Measurements from ENCODE around the gene EMC10.
A peak's percentile ranks its signal among the peaks of the same experiment; 100 is the strongest.

EMC10 gene

GRCh38 chr19:50476224-50476906 is at the start of gene EMC10, which contains the start of gene GARIN5A:
Gene EMC10, plus strand, starts transcription at chr19:50476507. Its CDS starts 38 bp downstream, at chr19:50476545.
Gene GARIN5A, minus strand, starts transcription at chr19:50476848. Its CDS starts 460 bp downstream, at chr19:50476388.
- H3K27me3 ChIP-seq (ENCODE audit: low read depth, low read length), result no peaks in the 10 kb centered on the region
- H3K27ac ChIP-seq (ENCODE audit: low read length), result peak within 1 kb of the TSS; percentile 60
- no peaks in the 10 kb centered on the region for H3K9me3 ChIP-seq (ENCODE audit: control insufficient read depth in 1 of 2, low read length in 2 of 2)
- peaks cover 4 to 13% of the 10 kb centered on the region in 2 donors for H3K4me1 ChIP-seq (ENCODE audit: control insufficient read depth in 1 of 2, insufficient read depth in 2 of 2, low read length in 2 of 2)
- peaks cover 0 to 25% of the 10 kb centered on the region in 2 donors for H3K36me3 ChIP-seq (ENCODE audit: control insufficient read depth in 1 of 2, insufficient read depth in 2 of 2, low read length in 2 of 2)
- H3K4me3 ChIP-seq (ENCODE audit: low read depth in 1 of 2, low read length in 2 of 2), result peak within 1 kb of the TSS; percentile 85 to 88

- Histone ChIP-seq H3K4me1 (ENCODE audit: control insufficient read depth in 1 of 2, insufficient read depth in 2 of 2, low read length in 2 of 2) (peaks cover 0 to 7% of the 10 kb centered on the region in 2 donors), H3K36me3 (ENCODE audit: control insufficient read depth in 1 of 2, insufficient read depth in 2 of 2, low read length in 2 of 2) (no peaks in the 10 kb centered on the region), H3K9me3 (ENCODE audit: control insufficient read depth in 1 of 2, low read length in 2 of 2) (no peaks in the 10 kb centered on the region), H3K27me3 (ENCODE audit: low read depth, low read length) (peaks cover 6% of the 10 kb centered on the region), H3K4me3 (ENCODE audit: low read depth in 1 of 2, low read length in 2 of 2) (peak overlapping the region in 1 of 2 donors; percentile 44), H3K27ac (ENCODE audit: low read length) (no peak overlapping the region)
Measured at GRCh38 chr19:50427318-50427925, 48.9 kb upstream of the EMC10 start.

GRCh38 chr19:50427997-50428425 is 48.3 kb upstream of the EMC10 start:
- H3K27me3 ChIP-seq (ENCODE audit: low read depth, low read length), result peaks cover 12% of the 10 kb centered on the region
- no peaks in the 10 kb centered on the region for H3K36me3 ChIP-seq (ENCODE audit: control insufficient read depth in 1 of 2, insufficient read depth in 2 of 2, low read length in 2 of 2)
- peak overlapping the region; percentile 26 to 44 for H3K4me3 ChIP-seq (ENCODE audit: low read depth in 1 of 2, low read length in 2 of 2)
- no peaks in the 10 kb centered on the region for H3K9me3 ChIP-seq (ENCODE audit: control insufficient read depth in 1 of 2, low read length in 2 of 2)
- H3K27ac ChIP-seq (ENCODE audit: low read length), result no peak overlapping the region
- H3K4me1 ChIP-seq (ENCODE audit: control insufficient read depth in 1 of 2, insufficient read depth in 2 of 2, low read length in 2 of 2), result peaks cover 0 to 9% of the 10 kb centered on the region in 2 donors

- no peaks in the 10 kb centered on the region for H3K9me3 ChIP-seq (ENCODE audit: control insufficient read depth in 1 of 2, low read length in 2 of 2)
- peaks cover 0 to 9% of the 10 kb centered on the region in 2 donors for H3K4me1 ChIP-seq (ENCODE audit: control insufficient read depth in 1 of 2, insufficient read depth in 2 of 2, low read length in 2 of 2)
- H3K36me3 ChIP-seq (ENCODE audit: control insufficient read depth in 1 of 2, insufficient read depth in 2 of 2, low read length in 2 of 2), result no peaks in the 10 kb centered on the region
- H3K4me3 ChIP-seq (ENCODE audit: low read depth in 1 of 2, low read length in 2 of 2), result no peak overlapping the region
- H3K27ac ChIP-seq (ENCODE audit: low read length), result no peak overlapping the region
- peaks cover 12% of the 10 kb centered on the region for H3K27me3 ChIP-seq (ENCODE audit: low read depth, low read length)
Measured at GRCh38 chr19:50428772-50429463, 47.4 kb upstream of the EMC10 start.

- Histone ChIP-seq H3K36me3 (ENCODE audit: control insufficient read depth in 1 of 2, insufficient read depth in 2 of 2, low read length in 2 of 2) (no peaks in the 10 kb centered on the region), H3K4me1 (ENCODE audit: control insufficient read depth in 1 of 2, insufficient read depth in 2 of 2, low read length in 2 of 2) (peaks cover 0 to 9% of the 10 kb centered on the region in 2 donors), H3K27ac (ENCODE audit: low read length) (peak overlapping the region; percentile 51), H3K4me3 (ENCODE audit: low read depth in 1 of 2, low read length in 2 of 2) (peak overlapping the region; percentile 74), H3K27me3 (ENCODE audit: low read depth, low read length) (peaks cover 12% of the 10 kb centered on the region), H3K9me3 (ENCODE audit: control insufficient read depth in 1 of 2, low read length in 2 of 2) (no peaks in the 10 kb centered on the region)
Measured at GRCh38 chr19:50430888-50431342, 45.4 kb upstream of the EMC10 start.

- Histone ChIP-seq H3K4me3 (ENCODE audit: low read depth in 1 of 2, low read length in 2 of 2) (peak overlapping the region; percentile 74), H3K27me3 (ENCODE audit: low read depth, low read length) (peaks cover 12% of the 10 kb centered on the region), H3K27ac (ENCODE audit: low read length) (peak overlapping the region; percentile 51), H3K4me1 (ENCODE audit: control insufficient read depth in 1 of 2, insufficient read depth in 2 of 2, low read length in 2 of 2) (peaks cover 0 to 9% of the 10 kb centered on the region in 2 donors), H3K36me3 (ENCODE audit: control insufficient read depth in 1 of 2, insufficient read depth in 2 of 2, low read length in 2 of 2) (no peaks in the 10 kb centered on the region), H3K9me3 (ENCODE audit: control insufficient read depth in 1 of 2, low read length in 2 of 2) (no peaks in the 10 kb centered on the region)
Measured at GRCh38 chr19:50431343-50432220, 44.7 kb upstream of the EMC10 start.

GRCh38 chr19:50432221-50433028 is 43.9 kb upstream of the EMC10 start, which contains the start of gene MYBPC2:
Gene MYBPC2, plus strand, starts transcription at chr19:50432892. Its CDS starts 62 bp downstream, at chr19:50432954.
- Histone ChIP-seq H3K27me3 (ENCODE audit: low read depth, low read length) (peaks cover 12% of the 10 kb centered on the region), H3K4me1 (ENCODE audit: control insufficient read depth in 1 of 2, insufficient read depth in 2 of 2, low read length in 2 of 2) (peaks cover 0 to 9% of the 10 kb centered on the region in 2 donors), H3K4me3 (ENCODE audit: low read depth in 1 of 2, low read length in 2 of 2) (peak within 1 kb of the TSS; percentile 74), H3K36me3 (ENCODE audit: control insufficient read depth in 1 of 2, insufficient read depth in 2 of 2, low read length in 2 of 2) (no peaks in the 10 kb centered on the region), H3K27ac (ENCODE audit: low read length) (peak within 1 kb of the TSS; percentile 51), H3K9me3 (ENCODE audit: control insufficient read depth in 1 of 2, low read length in 2 of 2) (no peaks in the 10 kb centered on the region)

GRCh38 chr19:50433201-50434180 is 42.8 kb upstream of the EMC10 start:
- Histone ChIP-seq H3K9me3 (ENCODE audit: control insufficient read depth in 1 of 2, low read length in 2 of 2) (no peaks in the 10 kb centered on the region), H3K27me3 (ENCODE audit: low read depth, low read length) (peaks cover 12% of the 10 kb centered on the region), H3K27ac (ENCODE audit: low read length) (no peak overlapping the region), H3K36me3 (ENCODE audit: control insufficient read depth in 1 of 2, insufficient read depth in 2 of 2, low read length in 2 of 2) (no peaks in the 10 kb centered on the region), H3K4me3 (ENCODE audit: low read depth in 1 of 2, low read length in 2 of 2) (no peak overlapping the region), H3K4me1 (ENCODE audit: control insufficient read depth in 1 of 2, insufficient read depth in 2 of 2, low read length in 2 of 2) (peaks cover 0 to 5% of the 10 kb centered on the region in 2 donors)

- H3K27me3 ChIP-seq (ENCODE audit: low read depth, low read length), result peaks cover 12% of the 10 kb centered on the region
- H3K9me3 ChIP-seq (ENCODE audit: control insufficient read depth in 1 of 2, low read length in 2 of 2), result no peaks in the 10 kb centered on the region
- H3K36me3 ChIP-seq (ENCODE audit: control insufficient read depth in 1 of 2, insufficient read depth in 2 of 2, low read length in 2 of 2), result no peaks in the 10 kb centered on the region
- no peak overlapping the region for H3K4me3 ChIP-seq (ENCODE audit: low read depth in 1 of 2, low read length in 2 of 2)
- H3K4me1 ChIP-seq (ENCODE audit: control insufficient read depth in 1 of 2, insufficient read depth in 2 of 2, low read length in 2 of 2), result peaks cover 0 to 5% of the 10 kb centered on the region in 2 donors
- H3K27ac ChIP-seq (ENCODE audit: low read length), result no peak overlapping the region
Measured at GRCh38 chr19:50434525-50434924, 41.8 kb upstream of the EMC10 start.
